Activated CD8-positive, alpha-beta memory T cell treated with anti-CD3 and anti-CD28 coated beads, Interleukin-2, amount 50 U/mL, for 1 hour (primary cell): ENCODE results near the gene E2F3.

Source experiments
- DNase-seq: peaks from one replicate; pipeline ENCODE4 v3.0.0-alpha.2; 2020; ENCODE audit errors: extremely low read depth

E2F3 gene

GRCh38 chr6:20533746-20534294 is 132.1 kb downstream of the E2F3 start:
- no peak for DNase-seq

DNA sequence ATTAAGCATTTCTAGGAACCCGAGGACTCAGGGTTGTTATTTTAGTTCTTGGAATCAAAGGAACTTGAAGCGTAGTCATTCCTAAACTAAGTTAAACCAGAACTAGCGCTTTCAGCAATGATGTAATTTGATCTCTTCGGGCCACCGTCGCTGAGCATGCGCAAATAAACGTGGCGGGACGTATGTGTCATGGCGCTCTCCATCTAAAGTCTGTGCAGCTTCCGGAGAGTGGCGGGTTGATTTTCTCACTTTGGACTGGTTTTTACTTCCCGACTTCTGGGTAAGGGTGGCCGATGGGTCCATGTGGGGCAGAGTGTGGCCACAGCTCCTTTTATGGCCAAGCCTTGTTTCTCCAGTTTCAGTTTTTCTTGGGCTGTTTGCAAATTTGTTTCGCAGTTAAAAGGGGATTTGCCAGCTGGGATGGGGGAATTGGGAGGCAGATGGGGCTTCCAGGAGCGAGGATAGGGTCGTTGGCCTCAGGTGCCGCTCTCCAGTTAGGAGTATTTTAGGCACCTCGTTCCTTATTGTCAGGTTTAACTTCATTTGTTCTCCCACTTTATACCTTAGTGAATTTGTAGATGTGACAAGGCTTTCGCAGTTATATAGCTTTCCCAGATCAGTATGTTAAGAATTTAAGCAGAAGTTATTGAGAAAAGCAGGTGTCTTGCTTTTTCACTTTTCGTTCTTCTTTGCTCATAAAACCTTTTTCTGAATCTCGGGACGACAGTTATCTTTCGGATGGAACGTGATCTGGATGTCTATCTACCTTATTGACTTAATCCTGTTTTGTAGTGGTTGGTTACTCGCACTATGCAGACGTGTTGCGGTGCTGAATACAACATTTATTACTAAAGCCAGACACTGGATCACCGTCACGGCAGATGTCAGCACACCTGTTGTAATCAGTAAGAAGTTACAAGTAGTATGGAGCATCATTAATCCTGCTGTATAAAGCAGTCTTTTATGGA is 132.9 kb downstream of the E2F3 start, which contains the start of gene CDKAL1:
Gene CDKAL1 (plus strand): TSS at position 163 of the 968 bp plus-strand sequence. CDS start 11,894 bp downstream, outside the sequence.
- peak; percentile 71 for DNase-seq

DNA sequence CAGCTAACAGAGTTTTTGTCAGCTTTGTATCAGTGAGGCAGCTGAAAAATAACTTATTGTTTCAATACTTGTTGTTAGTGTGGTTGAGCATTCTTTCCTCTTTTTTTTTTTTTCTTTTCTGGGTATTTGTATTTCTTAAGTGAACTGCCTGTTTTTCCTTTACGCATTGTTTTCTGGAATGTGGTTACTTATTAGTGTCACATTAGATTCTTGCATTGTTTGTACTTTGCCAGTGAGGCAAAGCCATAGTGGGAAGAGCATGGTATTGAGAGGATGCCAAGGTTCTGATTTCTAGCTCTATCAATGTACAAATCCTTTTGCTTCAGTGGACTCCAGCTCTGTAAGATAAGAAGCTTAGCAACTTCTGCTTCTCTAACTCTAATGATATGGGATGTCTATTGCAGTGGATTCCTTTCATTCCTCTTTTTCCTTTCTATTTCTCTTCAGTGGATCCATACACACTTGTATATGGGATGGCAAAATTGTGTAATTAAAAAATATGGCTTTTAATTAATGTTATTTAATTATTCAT is 136.5 kb downstream of the E2F3 start:
- DNase-seq: no peak

DNA sequence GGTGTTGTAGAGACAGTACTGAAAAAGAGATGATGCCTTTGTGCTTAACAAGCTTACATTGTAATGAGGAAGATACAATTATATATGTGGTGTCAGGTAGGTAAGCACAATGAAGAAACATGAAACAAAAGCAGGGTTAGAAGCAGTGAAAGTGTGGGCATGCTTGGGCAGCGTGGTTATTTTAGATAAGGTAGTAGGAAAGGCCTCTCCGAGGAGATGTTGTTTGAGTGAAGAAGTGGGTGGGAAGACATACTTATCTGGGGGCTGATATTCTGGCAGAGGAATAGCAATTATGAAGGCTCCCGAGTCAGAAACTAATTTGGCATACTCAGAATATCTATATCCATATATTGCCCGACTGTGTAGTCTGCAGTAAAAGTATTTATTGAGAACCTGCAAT is 137.2 kb downstream of the E2F3 start:
- no peak for DNase-seq

DNA sequence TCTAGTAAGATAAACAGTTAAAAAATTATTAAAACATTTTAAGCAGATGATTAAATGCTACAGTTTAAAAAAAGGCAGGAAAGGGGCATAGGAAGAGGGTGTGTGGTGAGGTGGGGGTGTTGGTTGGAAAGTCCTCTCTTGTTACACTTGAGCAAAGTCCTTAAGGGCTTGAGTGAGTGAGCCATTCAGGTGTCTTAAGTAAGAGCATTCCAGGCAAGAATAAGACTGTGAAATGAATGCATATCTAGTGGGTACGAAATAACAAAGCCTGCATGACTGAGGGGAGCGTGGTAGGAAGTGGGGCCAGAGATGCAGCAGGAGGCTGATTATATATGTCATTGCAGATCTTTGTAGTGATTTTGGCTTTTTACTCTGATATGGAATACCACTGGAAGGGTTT is 137.7 kb downstream of the E2F3 start:
- DNase-seq: no peak

- no peak for DNase-seq
Observed at GRCh38 chr6:20540683-20541082, 139.0 kb downstream of the E2F3 start.

DNA sequence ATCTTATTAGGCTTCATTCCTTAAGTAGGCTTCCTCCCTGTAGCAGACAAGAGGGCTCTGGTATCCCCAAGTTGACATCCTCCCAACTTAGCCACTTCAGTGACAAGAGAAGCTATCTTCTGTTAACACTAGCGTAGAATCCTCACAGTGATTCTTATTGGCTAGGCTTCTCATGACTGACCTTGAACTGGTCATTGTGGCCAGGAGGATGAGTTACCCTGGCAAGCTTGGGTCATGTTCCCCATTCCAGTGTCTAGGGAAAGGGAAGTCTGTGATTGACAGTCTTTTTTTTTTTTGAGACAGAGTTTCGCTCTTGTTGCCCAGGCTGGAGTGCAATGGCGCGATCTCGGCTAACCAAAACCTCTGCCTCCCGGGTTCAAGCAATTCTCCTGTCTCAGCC is 139.7 kb downstream of the E2F3 start:
- DNase-seq: no peak

- DNase-seq: no peak
Observed at GRCh38 chr6:20542927-20543602, 141.4 kb downstream of the E2F3 start.
